ENCODE measurements around the gene CCDC3. TPM values are rescaled to one million over a fixed set of nuclear protein-coding genes. Genes with fewer than 3 reads are reported as not detected.

CCDC3 gene
- total and polyA plus RNA-seq, 2 of the 8 experiments (the other 6 are each of a cell fraction or from before 2014, with no cell fraction given), result 3.4 to 3.7 TPM

- no peak for FAIRE-seq
- no peak overlapping the region for H3K27ac ChIP-seq (ENCODE audit: low read depth, low read length)
- no peaks in the 10 kb centered on the region for H3K79me1 ChIP-seq (ENCODE audit: low read depth, low read length)
- no peaks in the 10 kb centered on the region for H3K79me2 ChIP-seq (ENCODE audit: control insufficient read depth in 1 of 2, insufficient read depth in 2 of 2, low read length in 2 of 2)
- H3K9ac ChIP-seq (replicated peaks in 1 of 4; ENCODE audit: extremely low read depth in 1 of 4, low read depth in 3 of 4, low read length in 3 of 4), result no peak overlapping the region
- TF ChIP-seq TBP (IDR thresholded peaks at IDR 0.05; ENCODE audit: low read depth, low read length) (no peak), FOSL1 (IDR thresholded peaks at IDR 0.05; ENCODE audit: insufficient read depth, low read depth, low read length) (no peak), HDAC2 (IDR thresholded peaks at IDR 0.05; ENCODE audit: borderline replicate concordance in 1 of 2, low read depth in 2 of 2, low read length in 2 of 2) (no peak), SP4 (IDR thresholded peaks at IDR 0.05; ENCODE audit: low read length) (no peak), EP300 (IDR thresholded peaks at IDR 0.05; ENCODE audit: borderline replicate concordance in 1 of 2, low read depth in 2 of 2, low read length in 2 of 2) (no peak), ATF3 (IDR thresholded peaks at IDR 0.05; ENCODE audit: insufficient read depth, low read depth, low read length) (no peak), JUN (IDR thresholded peaks at IDR 0.05; ENCODE audit: low read depth, low read length) (no peak), ZNF274 (IDR thresholded peaks at IDR 0.05; ENCODE audit: borderline replicate concordance, extremely low read depth, low read length) (no peak), YY1 (IDR thresholded peaks at IDR 0.05; ENCODE audit: low read depth, low read length) (no peak), E2F6 (IDR thresholded peaks at IDR 0.05) (no peak), NRF1 (IDR thresholded peaks at IDR 0.05; ENCODE audit: low read depth, low read length) (no peak)
- no peak overlapping the region for H3K14ac ChIP-seq (ENCODE audit: insufficient read length)
- no peaks in the 10 kb centered on the region for H3K27me3 ChIP-seq (replicated peaks in 1 of 4; ENCODE audit: control insufficient read depth in 3 of 4, extremely low read depth in 1 of 4, insufficient read depth in 3 of 4, low read length in 3 of 4)
- no peaks in the 10 kb centered on the region for H3K36me3 ChIP-seq (ENCODE audit: control insufficient read depth in 2 of 4, insufficient read depth in 4 of 4, low read length in 3 of 4)
- H3K4me3 ChIP-seq (ENCODE audit: extremely low read depth in 1 of 4, insufficient read depth in 2 of 4, low read depth in 3 of 4, low read length in 4 of 4), result no peak overlapping the region
- no peak overlapping the region for H2AK5ac ChIP-seq (ENCODE audit: low read depth, low read length)
- peaks cover 0 to 5% (median 0%) of the 10 kb centered on the region in 4 experiments; a peak in 2 of 7 replicates for H3K4me1 ChIP-seq (replicated peaks in 1 of 4; ENCODE audit: control insufficient read depth in 3 of 4, insufficient read depth in 4 of 4, low read length in 3 of 4)
- no peak overlapping the region for H3K4me2 ChIP-seq (ENCODE audit: insufficient read depth in 1 of 2, low read depth in 2 of 2, low read length in 2 of 2)
- CTCF ChIA-PET (ENCODE audit: partially characterized antibody), result interaction anchor here (0.5 to 1.8 kb wide), 11 partner anchors 13 to 195 kb away, joined by 3 to 5 read pairs (median 3); no protein-coding TSS in a partner anchor
- no peak overlapping the region for H4K5ac ChIP-seq (ENCODE audit: insufficient read length, low read depth, low read length)
- H3K9me3 ChIP-seq (ENCODE audit: insufficient read depth in 2 of 2, low read depth in 1 of 2, low read length in 1 of 2), result no peaks in the 10 kb centered on the region
- H3K23me2 ChIP-seq (ENCODE audit: low read depth, low read length), result no peaks in the 10 kb centered on the region
- no peak overlapping the region for H4K91ac ChIP-seq (replicated peaks; ENCODE audit: insufficient read length, low read length)
- no peak overlapping the region for H2BK120ac ChIP-seq (replicated peaks; ENCODE audit: low read depth, low read length)
- H2BK5ac ChIP-seq (ENCODE audit: low read depth, low read length), result no peak overlapping the region
- H3K56ac ChIP-seq (replicated peaks; ENCODE audit: insufficient read length, low read depth, low read length), result no peak overlapping the region
- H2BK20ac ChIP-seq (ENCODE audit: low read length), result no peak overlapping the region
- 69% methylated on average over 4 of the region's 4 CpGs; no CpG with 5 or more reads in 1 of the 2 experiments for WGBS, 2 experiments (ENCODE audit: extremely low coverage in 1 of 2, insufficient coverage in 1 of 2, insufficient read length in 1 of 2, insufficient replicate concordance in 2 of 2, low coverage in 1 of 2, low lambda C conversion rate in 2 of 2, missing lambda C conversion rate in 1 of 2)
- POLR2A ChIA-PET (ENCODE audit: partially characterized antibody), result no interaction called here
- H3K23ac ChIP-seq (ENCODE audit: insufficient read length), result no peak overlapping the region
- no peak overlapping the region for H2BK15ac ChIP-seq (ENCODE audit: low read length)
- H2BK12ac ChIP-seq (ENCODE audit: low read depth, low read length), result no peak overlapping the region
- no peak overlapping the region for H4K8ac ChIP-seq (ENCODE audit: extremely low read depth, insufficient read depth, low read length)
- H2AFZ ChIP-seq (ENCODE audit: low read length), result no peak overlapping the region
- no peak for DNase-seq (ENCODE audit: low read depth in 1 of 2, low spot score in 2 of 2)
- no peak overlapping the region for H3K4ac ChIP-seq (replicated peaks; ENCODE audit: insufficient read length, low read depth, low read length)
- H4K20me1 ChIP-seq (replicated peaks in 1 of 2; ENCODE audit: control insufficient read depth in 1 of 2, insufficient read depth in 2 of 2, low read length in 2 of 2), result no peaks in the 10 kb centered on the region
- H3K18ac ChIP-seq (ENCODE audit: extremely low read depth, low read length), result no peak overlapping the region
These were observed 93.9 kb downstream of the CCDC3 start for GRCh38 chr10:12907656-12908055.

All from H1 (cell line).